Dendritic cell treated with granulocyte-macrophage colony-stimulating factor and Interleukin-4, amounts not matched to agents 40 ng/mL and 50 ng/mL, for 4 days (primary cell): ENCODE data around the gene TRAF2.
"Not testable (repeated sequence)": the region's sequence is repeated elsewhere in the genome, so short reads cannot be mapped to it uniquely, and the experiment has no call there.

ENCODE experiments used
- H3K27ac Mint-ChIP-seq: one replicate; pipeline ENCODE4 v1.8.0; 2022; ENCODE audit warnings: mild to moderate bottlenecking, mixed read lengths
- H3K27me3 Mint-ChIP-seq: one replicate; pipeline ENCODE4 v1.8.0; 2022; ENCODE audit warnings: mild to moderate bottlenecking, mixed read lengths
- H3K36me3 Mint-ChIP-seq: one replicate; pipeline ENCODE4 v1.8.0; 2022; ENCODE audit warnings: low read depth, mixed read lengths
- H3K4me1 Mint-ChIP-seq: one replicate; pipeline ENCODE4 v1.8.0; 2022; ENCODE audit warnings: low read depth, mixed read lengths
- H3K4me3 Mint-ChIP-seq: one replicate; pipeline ENCODE4 v1.8.0; 2022; ENCODE audit warnings: mild to moderate bottlenecking, moderate library complexity, mixed read lengths
- H3K9me3 Mint-ChIP-seq: one replicate; pipeline ENCODE4 v1.8.0; 2022; ENCODE audit warnings: mixed read lengths
- intact Hi-C: fragments of 100-400 bp; cut with micrococcal nuclease; formaldehyde crosslinking; loops from one replicate; pipeline ENCODE4 v1.15.0; 2022

The TRAF2 gene

GRCh38 chr9:136868644-136869043 lies 17.7 kb upstream of the TRAF2 start:
- Mint-ChIP-seq H3K27ac (no peak overlapping the region), H3K4me3 (no peak overlapping the region), H3K27me3 (no peaks in the 10 kb centered on the region), H3K9me3 (peaks cover 13% of the 10 kb centered on the region), H3K36me3 (peaks cover 18% of the 10 kb centered on the region), H3K4me1 (peaks cover 16% of the 10 kb centered on the region)
- intact Hi-C loops, result no loop called here

- H3K27me3 Mint-ChIP-seq, intact Hi-C loops, H3K4me1 Mint-ChIP-seq, H3K27ac Mint-ChIP-seq, H3K4me3 Mint-ChIP-seq: not testable (repeated sequence)
- Mint-ChIP-seq H3K9me3 (peaks cover 13% of the 10 kb centered on the region), H3K36me3 (peaks cover 12% of the 10 kb centered on the region)
Measured at GRCh38 chr9:136869611-136870010, 16.7 kb upstream of the TRAF2 start.

GRCh38 chr9:136875155-136875554 lies 11.2 kb upstream of the TRAF2 start:
- Mint-ChIP-seq H3K27me3 (peaks cover 21% of the 10 kb centered on the region), H3K27ac (no peak overlapping the region), H3K4me1 (peaks cover under 1% of the 10 kb centered on the region), H3K9me3 (peaks cover 13% of the 10 kb centered on the region), H3K4me3 (no peak overlapping the region), H3K36me3 (no peaks in the 10 kb centered on the region)
- intact Hi-C loops, result no loop called here

- Mint-ChIP-seq H3K27ac (no peak overlapping the region), H3K27me3 (peaks cover 28% of the 10 kb centered on the region)
Measured at GRCh38 chr9:136876476-136876875, 9.8 kb upstream of the TRAF2 start.

GRCh38 chr9:136880651-136881050 lies 5.7 kb upstream of the TRAF2 start:
- H3K27ac Mint-ChIP-seq, result no peak overlapping the region
- H3K9me3 Mint-ChIP-seq, result no peaks in the 10 kb centered on the region
- H3K27me3 Mint-ChIP-seq, result peaks cover 28% of the 10 kb centered on the region
- intact Hi-C loops, result no loop called here
- H3K4me3 Mint-ChIP-seq, result no peak overlapping the region
- peaks cover 34% of the 10 kb centered on the region for H3K4me1 Mint-ChIP-seq
- no peaks in the 10 kb centered on the region for H3K36me3 Mint-ChIP-seq

More at GRCh38 chr9:136876476-136876875, 9.8 kb upstream of the TRAF2 start:
- Mint-ChIP-seq H3K9me3 (peaks cover 13% of the 10 kb centered on the region), H3K4me1 (peaks cover 9% of the 10 kb centered on the region), H3K36me3 (no peaks in the 10 kb centered on the region), H3K4me3 (no peak overlapping the region)
- intact Hi-C loops, result no loop called here

GRCh38 chr9:136881691-136882108 lies 4.6 kb upstream of the TRAF2 start:
- intact Hi-C loops, result no loop called here
- H3K4me3 Mint-ChIP-seq, result peak overlapping the region; percentile 54
- no peaks in the 10 kb centered on the region for H3K9me3 Mint-ChIP-seq
- H3K36me3 Mint-ChIP-seq, result peaks cover under 1% of the 10 kb centered on the region
- H3K27me3 Mint-ChIP-seq, result peaks cover 21% of the 10 kb centered on the region
- H3K4me1 Mint-ChIP-seq, result peaks cover 34% of the 10 kb centered on the region
- peak overlapping the region; percentile 77 for H3K27ac Mint-ChIP-seq

GRCh38 chr9:136882109-136882946 lies 4.0 kb upstream of the TRAF2 start:
- intact Hi-C loops, result no loop called here
- H3K4me3 Mint-ChIP-seq, result peak overlapping the region; percentile 54
- H3K9me3 Mint-ChIP-seq, result no peaks in the 10 kb centered on the region
- H3K4me1 Mint-ChIP-seq, result peaks cover 40% of the 10 kb centered on the region
- H3K27me3 Mint-ChIP-seq, result peaks cover 17% of the 10 kb centered on the region
- H3K27ac Mint-ChIP-seq, result peak overlapping the region; percentile 77
- peaks cover 6% of the 10 kb centered on the region for H3K36me3 Mint-ChIP-seq

- intact Hi-C loops, H3K36me3 Mint-ChIP-seq, H3K4me3 Mint-ChIP-seq, H3K9me3 Mint-ChIP-seq: not testable (repeated sequence)
- Mint-ChIP-seq H3K27ac (peak overlapping the region; percentile 77), H3K4me1 (peaks cover 45% of the 10 kb centered on the region), H3K27me3 (peaks cover 15% of the 10 kb centered on the region)
Measured at GRCh38 chr9:136882947-136883283, 3.4 kb upstream of the TRAF2 start.

GRCh38 chr9:136883670-136884069 lies 2.6 kb upstream of the TRAF2 start:
- H3K27ac Mint-ChIP-seq, H3K9me3 Mint-ChIP-seq, H3K36me3 Mint-ChIP-seq, H3K4me3 Mint-ChIP-seq, intact Hi-C loops: not testable (repeated sequence)
- peaks cover 12% of the 10 kb centered on the region for H3K27me3 Mint-ChIP-seq
- peaks cover 51% of the 10 kb centered on the region for H3K4me1 Mint-ChIP-seq

GRCh38 chr9:136886610-136887597 lies 588 bp downstream of the TRAF2 start:
- Mint-ChIP-seq H3K27me3 (no peaks in the 10 kb centered on the region), H3K36me3 (peaks cover 32% of the 10 kb centered on the region), H3K9me3 (no peaks in the 10 kb centered on the region), H3K4me1 (peaks cover 39% of the 10 kb centered on the region), H3K4me3 (peak overlapping the region; percentile 89), H3K27ac (peak overlapping the region; percentile 79)
- intact Hi-C loops, result loop anchor here (1.0 to 2.0 kb wide), 2 partner anchors 20 to 38 kb away; partner anchors contain the start of genes EDF1 and PHPT1

- intact Hi-C loops, result no loop called here
- Mint-ChIP-seq H3K27ac (no peak overlapping the region), H3K36me3 (peaks cover 37% of the 10 kb centered on the region), H3K4me1 (peaks cover 23% of the 10 kb centered on the region), H3K4me3 (no peak overlapping the region), H3K9me3 (no peaks in the 10 kb centered on the region), H3K27me3 (no peaks in the 10 kb centered on the region)
Measured at GRCh38 chr9:136888454-136888853, 2.1 kb downstream of the TRAF2 start.

GRCh38 chr9:136889858-136890257 lies 3.5 kb downstream of the TRAF2 start:
- intact Hi-C loops, result no loop called here
- no peak overlapping the region for H3K4me3 Mint-ChIP-seq
- no peaks in the 10 kb centered on the region for H3K27me3 Mint-ChIP-seq
- no peak overlapping the region for H3K27ac Mint-ChIP-seq
- H3K9me3 Mint-ChIP-seq, result no peaks in the 10 kb centered on the region
- H3K36me3 Mint-ChIP-seq, result peaks cover 48% of the 10 kb centered on the region
- peaks cover 21% of the 10 kb centered on the region for H3K4me1 Mint-ChIP-seq

- no peak overlapping the region for H3K4me3 Mint-ChIP-seq
- no peaks in the 10 kb centered on the region for H3K27me3 Mint-ChIP-seq
- H3K4me1 Mint-ChIP-seq, result peaks cover 17% of the 10 kb centered on the region
- intact Hi-C loops, result no loop called here
- no peak overlapping the region for H3K27ac Mint-ChIP-seq
- H3K36me3 Mint-ChIP-seq, result peaks cover 54% of the 10 kb centered on the region
- no peaks in the 10 kb centered on the region for H3K9me3 Mint-ChIP-seq
Measured at GRCh38 chr9:136890661-136891060, 4.3 kb downstream of the TRAF2 start.

- Mint-ChIP-seq H3K27ac (no peak overlapping the region), H3K36me3 (peaks cover 68% of the 10 kb centered on the region), H3K4me3 (no peak overlapping the region), H3K27me3 (no peaks in the 10 kb centered on the region), H3K4me1 (peaks cover 6% of the 10 kb centered on the region), H3K9me3 (no peaks in the 10 kb centered on the region)
- intact Hi-C loops, result no loop called here
Measured at GRCh38 chr9:136896027-136896426, 9.7 kb downstream of the TRAF2 start.
